DMS79 treated with DMSO at 0.1 percent for 48 hours (cell line): ENCODE measurements around the gene FIG4.
"Not testable (repeated sequence)": the region's sequence is repeated elsewhere in the genome, so short reads cannot be mapped to it uniquely, and the experiment has no call there.

Experiments used
- DNase-seq: peaks from one replicate; lab custom pipeline; 2025; lab: John Stamatoyannopoulos, UW

Gene FIG4

GRCh38 chr6:109702791-109703190 is 11.7 kb downstream of the FIG4 start:
- no peak for DNase-seq

- peak; percentile 98 for DNase-seq
Measured at GRCh38 chr6:109705258-109705657, 14.2 kb downstream of the FIG4 start.

GRCh38 chr6:109706513-109706912 is 15.4 kb downstream of the FIG4 start:
- no peak for DNase-seq

- not testable (repeated sequence) for DNase-seq
Measured at GRCh38 chr6:109708099-109708498, 17.0 kb downstream of the FIG4 start.

DNA sequence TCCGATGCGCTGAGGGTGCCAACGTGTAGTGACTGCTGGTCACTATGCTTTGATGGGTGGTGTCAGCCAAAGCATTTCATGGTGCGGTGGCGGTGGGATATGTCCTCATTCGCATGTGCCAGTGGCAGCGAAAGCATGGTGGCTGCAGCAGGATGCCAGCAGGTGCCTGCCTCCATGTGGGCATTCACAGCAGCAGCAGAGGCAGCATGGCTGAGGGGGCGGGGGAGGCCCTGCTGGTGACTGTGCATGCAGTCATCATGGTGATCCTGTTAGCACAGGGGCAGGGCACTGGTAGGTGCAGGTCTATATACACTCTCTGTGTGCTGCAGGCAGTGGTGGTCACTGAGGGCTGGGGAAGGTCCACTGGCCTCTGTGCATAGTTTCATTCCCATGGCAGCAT is 22.0 kb downstream of the FIG4 start:
- no peak for DNase-seq

DNA sequence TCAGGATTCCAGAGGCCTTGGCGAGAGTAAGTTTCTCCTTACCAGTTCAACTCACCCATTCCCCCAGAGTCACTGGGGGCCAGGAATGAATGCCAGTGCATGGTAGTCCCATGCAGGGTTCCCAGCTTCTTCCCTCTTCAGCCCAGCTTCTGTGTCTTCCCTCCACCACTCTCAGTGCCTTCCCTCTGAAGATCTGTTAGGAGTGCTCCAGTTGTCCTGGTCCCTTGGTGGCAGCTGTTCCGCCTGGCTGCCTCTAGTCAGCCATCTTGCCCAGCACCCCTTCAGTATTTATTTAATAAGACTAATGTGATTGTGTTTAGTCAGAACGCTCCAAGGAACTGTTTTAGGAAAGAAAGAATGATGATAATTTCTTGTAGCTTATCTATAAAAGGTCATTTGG is 23.1 kb downstream of the FIG4 start:
- DNase-seq: no peak

- DNase-seq: no peak
Measured at GRCh38 chr6:109714611-109715010, 23.5 kb downstream of the FIG4 start.

DNA sequence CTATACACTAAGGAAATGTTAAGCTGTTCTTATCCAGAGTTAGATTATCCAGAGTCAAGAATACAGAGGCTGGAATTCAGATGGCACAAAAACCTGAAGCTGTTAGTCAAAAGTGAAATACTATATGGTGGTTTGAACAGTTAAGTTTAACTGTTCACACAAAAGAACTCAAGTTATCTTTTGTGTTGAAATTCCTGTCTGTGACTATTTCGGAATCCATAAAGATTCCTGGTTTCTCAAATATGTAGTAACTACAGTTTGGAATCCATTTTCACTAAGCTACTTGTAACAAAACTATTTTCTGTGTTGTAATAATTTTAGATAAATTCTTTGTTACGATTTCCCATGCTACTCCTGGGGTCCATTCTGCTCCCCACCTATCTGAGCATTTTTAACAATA is 24.5 kb downstream of the FIG4 start:
- DNase-seq: no peak

DNA sequence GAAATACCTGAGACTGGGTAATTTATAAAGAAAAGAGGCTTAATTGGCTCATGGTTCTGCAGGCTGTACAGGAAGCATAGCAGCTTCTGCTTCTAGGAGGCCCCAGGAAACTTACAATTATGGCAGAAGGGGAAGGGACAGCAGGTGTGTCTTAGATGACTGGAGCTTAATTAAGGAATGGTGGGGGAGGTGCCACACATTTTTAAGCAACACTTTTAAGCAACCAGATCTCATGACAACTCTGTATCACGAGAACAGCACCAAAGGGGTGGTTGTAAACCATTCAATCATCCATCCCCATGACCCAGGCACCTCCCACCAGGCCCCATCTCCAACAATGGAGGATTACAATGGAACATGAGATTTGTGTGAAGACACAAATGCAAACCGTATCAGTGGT is 26.9 kb downstream of the FIG4 start:
- no peak for DNase-seq

DNA sequence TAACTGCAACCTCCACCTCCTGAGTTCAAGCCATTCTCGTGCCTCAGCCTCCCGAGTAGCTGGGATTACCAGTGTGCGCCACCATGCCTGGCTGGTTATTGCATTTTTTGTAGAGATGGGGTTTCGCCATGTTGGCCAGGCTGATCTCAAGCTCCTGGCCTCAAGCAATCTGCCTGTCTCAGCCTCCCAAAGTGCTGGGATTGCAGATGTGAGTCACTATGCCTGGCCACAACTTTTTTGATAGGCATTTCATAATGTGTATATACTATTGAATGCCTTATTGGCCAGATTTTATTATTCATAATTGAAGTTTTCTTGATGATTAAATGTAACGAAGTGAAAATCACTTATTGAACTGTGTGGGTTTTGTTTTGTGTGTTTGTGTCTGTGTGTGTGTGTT is 27.9 kb downstream of the FIG4 start:
- DNase-seq: no peak

GRCh38 chr6:109720311-109720710 is 29.2 kb downstream of the FIG4 start:
- DNase-seq: no peak

GRCh38 chr6:109722011-109722410 is 30.9 kb downstream of the FIG4 start:
- no peak for DNase-seq

GRCh38 chr6:109722564-109723254 is 31.6 kb downstream of the FIG4 start:
- no peak for DNase-seq

DNA sequence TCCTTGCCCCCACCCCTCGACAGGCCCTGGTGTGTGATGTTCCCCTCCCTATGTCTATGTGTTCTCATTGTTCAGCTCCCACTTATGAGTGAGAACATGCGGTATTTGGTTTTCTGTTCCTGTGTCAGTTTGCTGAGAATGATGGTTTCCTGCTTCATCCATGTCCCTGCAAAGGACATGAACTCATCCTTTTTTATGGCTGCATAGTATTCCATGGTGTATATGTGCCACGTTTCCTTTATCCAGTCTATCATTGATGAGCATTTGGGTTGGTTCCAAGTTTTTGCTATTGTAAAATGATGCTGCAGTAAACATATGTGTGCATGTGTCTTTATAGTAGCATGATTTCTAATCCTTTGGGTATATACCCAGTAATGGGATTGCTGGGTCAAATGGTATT is 34.2 kb downstream of the FIG4 start:
- DNase-seq: not testable (repeated sequence)

GRCh38 chr6:109736273-109737025 is 45.4 kb downstream of the FIG4 start:
- no peak for DNase-seq

- DNase-seq: no peak
Measured at GRCh38 chr6:109738255-109738654, 47.2 kb downstream of the FIG4 start.

- no peak for DNase-seq
Measured at GRCh38 chr6:109738667-109739066, 47.6 kb downstream of the FIG4 start.

- no peak for DNase-seq
Measured at GRCh38 chr6:109739686-109740085, 48.6 kb downstream of the FIG4 start.

GRCh38 chr6:109740787-109741186 is 49.7 kb downstream of the FIG4 start:
- DNase-seq: no peak

DNA sequence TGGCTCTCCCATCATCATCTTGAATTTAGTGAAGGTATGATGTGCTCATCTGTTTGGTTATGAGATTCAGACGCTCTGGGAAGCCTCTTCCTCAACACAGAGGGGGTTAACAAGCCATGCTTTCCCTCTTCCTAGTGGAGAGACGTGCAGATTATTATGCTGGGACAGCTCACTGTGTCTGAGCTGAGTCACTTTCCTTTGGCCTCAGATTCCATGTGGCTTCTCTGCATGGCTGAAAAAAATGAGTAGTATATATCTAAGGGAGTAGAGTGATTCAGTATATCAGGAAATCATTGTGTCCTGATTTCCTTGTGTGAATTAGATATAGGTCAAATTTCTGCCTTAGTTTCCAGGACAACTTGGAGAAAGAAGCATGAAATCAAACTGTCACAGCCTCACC is 52.6 kb downstream of the FIG4 start:
- DNase-seq: no peak

DNA sequence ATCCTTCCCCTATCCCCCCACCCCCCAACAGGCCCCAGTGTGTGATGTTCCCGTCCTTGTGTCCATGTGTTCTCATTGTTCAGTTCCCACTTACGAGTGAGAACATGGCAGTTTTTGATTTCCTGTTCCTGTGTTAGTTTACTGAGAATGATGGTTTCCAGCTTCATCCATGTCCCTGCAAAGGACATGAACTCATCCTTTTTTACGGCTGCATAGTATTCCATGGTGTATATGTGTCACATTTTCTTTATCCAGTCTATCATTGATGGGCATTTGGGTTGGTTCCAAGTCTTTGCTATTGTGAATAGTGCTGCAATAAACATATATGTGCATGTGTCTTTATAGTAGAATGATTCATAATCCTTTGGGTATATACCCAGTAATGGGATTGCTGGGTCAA is 53.7 kb downstream of the FIG4 start:
- DNase-seq: not testable (repeated sequence)

GRCh38 chr6:109747221-109747620 is 56.1 kb downstream of the FIG4 start:
- DNase-seq: no peak

GRCh38 chr6:109759098-109759955 is 68.2 kb downstream of the FIG4 start:
- DNase-seq: no peak
